GM18517 (cell line): Measurements from ENCODE around the gene HAPSTR1.
A peak's percentile ranks its signal among the peaks of the same experiment; 100 is the strongest.
"Not testable (repeated sequence)": the region's sequence is repeated elsewhere in the genome, so short reads cannot be mapped to it uniquely, and the experiment has no call there.

Experiments
- ATAC-seq: cut with Tn5 transposase; IDR thresholded peaks from one replicate; pipeline ENCODE4 v1.9.1; 2021; ENCODE audit warnings: mild to moderate bottlenecking, moderate library complexity; ENCODE audit not compliant: unreplicated experiment

The HAPSTR1 gene

DNA sequence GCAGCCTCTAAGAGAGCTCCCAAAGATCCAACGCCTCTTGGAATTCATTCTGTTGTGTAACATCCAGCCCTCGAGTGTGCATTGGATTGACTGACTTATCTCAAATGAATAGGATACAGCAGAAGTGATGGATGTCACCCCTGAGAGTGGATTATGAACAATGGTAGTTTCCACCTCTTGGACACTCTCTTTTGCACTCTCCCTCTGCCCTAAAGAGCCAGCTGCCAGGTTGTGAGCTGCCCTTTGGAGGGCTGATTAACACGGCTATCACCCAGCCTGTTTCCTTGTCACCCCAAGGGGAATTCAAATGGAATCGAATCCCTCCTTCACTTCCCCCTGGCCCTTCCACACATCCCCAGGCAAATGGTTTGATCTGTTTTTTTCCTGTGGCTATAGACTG, 21.2 kb upstream of the HAPSTR1 start:
- ATAC-seq = no peak

DNA sequence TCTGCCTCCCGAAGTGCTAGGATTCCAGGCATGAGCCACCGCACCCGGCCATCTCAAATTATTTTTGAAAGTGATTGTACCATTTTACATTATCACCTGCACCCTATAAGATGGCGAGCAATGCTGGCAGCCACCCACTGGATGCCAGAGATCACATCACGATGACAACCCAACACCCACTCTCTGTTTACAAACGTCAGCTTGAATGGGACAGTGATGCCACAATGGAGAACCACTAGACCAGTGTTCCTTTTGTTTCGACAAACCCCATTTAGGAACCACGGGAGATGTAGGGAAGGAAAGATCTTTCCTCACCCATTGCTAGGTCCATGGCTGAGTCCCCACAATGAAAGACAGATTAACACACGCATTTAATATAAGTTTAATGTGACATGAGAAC, 20.1 kb upstream of the HAPSTR1 start:
- ATAC-seq = no peak

DNA sequence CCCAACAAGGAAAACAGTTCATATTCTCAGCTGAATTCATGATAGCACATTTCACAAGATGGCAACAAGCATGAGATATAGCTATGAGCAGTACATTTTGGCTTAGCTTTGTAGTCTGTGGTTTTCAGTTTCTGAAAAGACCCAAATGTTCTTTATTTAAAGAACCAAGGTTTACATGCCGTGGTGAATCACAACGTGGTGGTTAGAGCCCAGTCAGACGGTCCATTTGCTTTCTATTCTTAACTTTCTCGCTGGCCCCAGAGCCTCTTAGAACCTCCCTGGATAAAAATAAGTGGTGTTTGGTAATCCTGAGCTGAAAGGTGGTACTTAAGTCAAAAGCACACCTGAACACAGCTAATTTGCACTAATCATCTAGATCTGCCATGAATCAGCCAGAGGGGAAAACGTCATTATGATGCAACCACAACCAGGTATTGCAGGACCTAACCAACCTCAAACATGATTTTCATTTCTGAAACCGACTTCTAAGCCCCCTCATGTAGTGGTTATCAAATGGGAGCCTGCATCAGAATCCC, 18.6 kb upstream of the HAPSTR1 start:
- peak; percentile 77 for ATAC-seq

DNA sequence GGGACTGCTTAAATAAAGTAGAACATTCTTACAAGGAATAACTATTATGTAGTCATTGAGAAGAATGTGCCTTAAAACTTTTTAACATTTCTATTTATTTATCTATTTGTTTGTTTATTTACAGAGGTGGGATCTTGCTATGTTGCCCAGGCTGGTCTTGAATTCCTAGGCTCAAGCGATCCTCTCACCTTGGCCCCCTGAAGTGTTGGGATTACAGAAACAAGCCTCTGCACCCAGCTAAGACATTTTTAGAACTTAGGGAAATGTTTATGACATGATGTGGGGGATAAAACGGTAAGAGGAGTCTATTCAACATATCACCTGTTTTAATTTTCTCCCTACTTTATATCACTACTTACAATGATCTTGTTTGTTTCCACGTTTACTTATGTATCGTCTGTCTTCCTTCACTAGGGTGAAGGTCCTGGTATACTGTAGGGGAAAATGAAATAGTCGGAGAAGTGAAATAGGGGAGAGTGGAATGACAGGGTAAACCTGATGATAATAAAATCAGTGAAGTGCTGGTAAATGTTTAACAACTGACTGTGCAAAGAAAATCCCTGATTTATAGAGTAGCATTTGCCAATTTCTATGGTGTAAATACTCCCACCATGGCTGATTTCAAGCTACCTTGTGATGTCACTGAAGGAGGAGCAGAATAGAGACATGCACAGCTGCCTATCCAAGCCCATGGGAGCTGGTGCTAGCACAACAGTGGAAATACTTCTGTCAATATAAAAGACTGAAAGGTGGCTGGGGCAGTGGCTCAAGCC, 16.0 kb upstream of the HAPSTR1 start:
- ATAC-seq = no peak

DNA sequence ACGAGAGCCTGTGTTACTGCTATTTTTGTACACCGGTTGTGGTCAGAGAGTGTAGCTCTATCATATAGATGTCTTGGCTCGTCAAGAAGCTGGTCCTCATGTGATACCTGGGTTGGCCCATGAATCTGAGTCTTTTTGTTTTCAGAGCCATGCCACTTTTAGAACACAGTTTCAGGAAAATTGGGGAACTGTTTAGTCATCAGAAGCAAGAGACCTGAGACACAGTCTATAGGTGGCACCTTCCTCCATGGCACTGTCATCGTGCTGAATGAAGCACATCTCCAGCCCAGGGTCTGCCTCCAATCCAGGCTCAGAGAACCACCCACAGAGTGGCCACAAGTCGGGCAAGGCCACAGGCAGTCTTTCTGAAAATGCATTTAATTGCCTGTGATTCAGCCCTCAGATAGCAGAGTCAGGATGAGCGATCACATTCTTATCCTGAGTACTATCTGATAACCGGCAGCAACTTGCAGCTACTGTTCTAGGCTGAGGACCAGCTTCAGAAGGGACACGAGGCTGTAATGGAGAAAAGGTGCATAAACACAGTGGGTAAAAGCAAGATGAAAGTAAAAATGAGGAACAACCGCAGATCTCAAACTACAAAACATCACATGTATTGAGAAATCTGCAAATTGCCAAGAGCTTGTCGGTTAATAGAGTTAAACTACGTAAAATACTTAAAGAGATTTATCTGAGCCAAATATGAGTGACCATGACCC, 14.2 kb upstream of the HAPSTR1 start:
- ATAC-seq = no peak

DNA sequence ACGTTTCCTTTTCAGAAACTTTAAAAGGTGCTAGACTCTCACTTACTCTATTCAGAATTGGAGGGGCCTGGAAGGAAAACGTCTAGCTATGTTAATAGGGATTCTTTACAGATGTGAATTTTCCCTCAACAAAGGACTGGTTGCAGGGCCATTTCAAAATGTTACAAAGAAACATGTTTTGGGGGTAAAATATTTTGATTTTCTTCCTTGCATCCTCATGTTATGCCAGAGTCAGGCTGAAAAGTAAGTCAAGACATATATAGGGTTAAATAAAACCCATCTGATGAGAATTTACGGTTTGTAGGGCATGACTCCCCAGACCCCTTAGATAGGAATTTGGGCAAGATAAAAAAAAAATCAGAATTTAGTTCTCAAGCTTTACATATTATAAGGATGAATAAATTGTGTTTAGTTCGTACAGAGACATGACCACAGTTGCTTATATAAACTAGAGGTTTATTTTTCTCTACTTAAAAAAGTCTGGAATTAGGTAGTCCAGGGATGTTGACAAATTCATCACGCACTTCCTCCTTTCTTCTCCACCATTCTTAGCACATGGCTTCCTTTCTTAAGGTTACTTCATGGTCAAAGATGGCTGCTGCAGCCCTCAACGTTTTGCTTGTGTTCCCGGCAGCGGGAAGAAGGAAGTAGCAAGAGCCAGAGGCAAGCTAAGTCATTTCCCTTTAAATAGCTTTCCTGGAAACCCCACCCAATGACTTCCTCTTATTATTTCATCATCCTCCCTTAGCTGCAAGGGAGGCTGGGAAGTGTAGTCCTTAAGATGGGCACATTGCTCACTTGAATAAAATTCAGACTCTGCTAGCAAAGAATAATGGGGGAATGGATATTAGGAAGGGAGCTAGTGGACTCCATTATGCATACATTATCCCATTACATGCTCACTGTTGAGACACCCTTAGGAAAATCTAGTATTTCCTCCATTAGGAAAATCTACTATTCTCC, 12.7 kb upstream of the HAPSTR1 start:
- ATAC-seq = peak; percentile 61

DNA sequence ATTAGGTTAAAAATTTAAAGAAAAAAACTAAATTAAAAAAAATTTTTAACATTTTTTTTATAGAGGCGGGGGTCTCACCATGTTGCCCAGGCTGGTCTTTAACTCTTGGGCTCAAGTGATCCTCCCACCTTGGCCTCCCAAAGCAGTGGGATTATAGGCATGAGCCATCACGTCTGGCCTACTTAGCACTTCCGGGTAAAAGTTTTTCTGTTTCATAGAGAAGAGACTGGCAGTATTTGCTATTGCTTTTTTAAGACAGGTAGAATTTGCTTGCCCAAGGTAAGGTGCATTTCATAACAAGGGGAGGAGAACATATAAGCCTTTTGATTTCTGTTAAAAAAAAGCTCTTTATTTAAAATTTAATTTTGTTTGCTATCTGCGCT, 12.0 kb upstream of the HAPSTR1 start:
- ATAC-seq = no peak

DNA sequence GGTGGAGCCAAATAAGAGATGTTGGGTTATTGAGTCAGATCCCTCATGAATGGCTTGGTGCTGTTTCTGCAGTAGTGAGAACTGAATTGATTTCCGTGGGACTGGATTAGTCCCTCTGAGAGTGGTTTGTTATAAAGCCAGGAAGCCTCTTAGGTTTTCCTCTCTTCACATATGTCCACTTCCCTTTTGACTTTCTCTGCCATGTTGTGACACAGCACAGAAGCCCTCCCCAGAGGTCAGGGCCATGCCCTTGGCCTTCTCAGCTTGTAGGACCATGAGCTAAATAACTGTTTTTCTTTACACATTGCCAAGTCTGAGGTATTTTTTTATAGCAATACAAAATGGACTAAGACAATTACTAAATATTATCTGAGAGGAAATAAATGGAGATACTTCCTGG, 10.3 kb upstream of the HAPSTR1 start:
- ATAC-seq = no peak

DNA sequence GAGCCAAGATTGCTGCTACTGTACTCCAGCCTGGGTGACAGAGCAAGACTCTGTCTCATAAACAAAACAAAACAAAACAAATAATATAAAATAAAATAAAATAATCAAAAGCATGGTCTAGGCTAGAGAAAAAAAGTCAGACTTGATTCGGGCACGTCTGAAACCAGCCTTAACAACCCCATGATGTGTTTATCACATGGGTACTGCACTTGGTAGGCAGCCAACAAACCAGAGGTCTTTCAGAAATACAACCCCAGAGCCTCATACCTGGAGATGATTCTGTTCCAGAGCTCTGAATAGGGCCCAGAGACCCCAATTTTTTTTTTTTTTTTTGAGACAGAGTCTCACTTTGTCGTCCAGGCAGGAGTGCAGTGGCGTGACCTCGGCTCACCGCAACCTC, 9.6 kb upstream of the HAPSTR1 start:
- no peak for ATAC-seq

DNA sequence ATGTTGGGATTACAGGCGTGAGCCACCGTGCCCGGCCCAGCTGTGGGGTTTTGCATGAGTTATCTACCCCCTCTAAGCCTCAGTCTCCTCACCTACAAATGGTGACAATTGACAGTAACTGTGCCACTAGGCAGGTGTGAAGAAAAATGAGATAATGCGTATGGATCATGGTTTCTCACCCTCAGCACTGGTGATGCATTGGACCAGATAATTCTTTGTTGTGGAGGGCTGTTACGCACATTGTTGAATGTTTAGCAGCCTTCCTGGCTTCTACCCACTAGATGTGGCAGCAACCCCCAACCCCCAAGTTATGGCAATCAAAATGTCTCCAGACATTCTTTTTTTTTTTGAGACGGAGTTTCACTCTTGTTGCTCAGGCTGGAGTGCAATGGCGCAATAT, 9.0 kb upstream of the HAPSTR1 start:
- no peak for ATAC-seq

DNA sequence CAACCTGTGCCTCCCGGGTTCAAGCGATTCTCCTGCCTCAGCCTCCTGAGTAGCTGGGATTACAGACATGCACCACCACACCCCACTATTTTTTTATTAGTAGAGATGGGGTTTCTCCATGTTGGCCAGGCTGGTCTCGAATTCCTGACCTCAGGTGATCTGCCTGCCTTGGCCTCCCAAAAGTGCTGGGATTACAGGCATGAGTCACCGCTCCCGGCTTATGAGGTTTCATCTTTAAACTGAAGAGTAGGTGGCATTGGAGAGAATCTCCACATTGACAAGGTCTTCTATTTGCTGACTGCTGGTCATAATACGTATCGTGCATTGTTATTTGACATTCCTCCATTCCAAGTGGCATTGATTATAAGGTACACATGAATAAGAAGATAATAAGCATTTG, 3.7 kb upstream of the HAPSTR1 start:
- ATAC-seq = not testable (repeated sequence)

DNA sequence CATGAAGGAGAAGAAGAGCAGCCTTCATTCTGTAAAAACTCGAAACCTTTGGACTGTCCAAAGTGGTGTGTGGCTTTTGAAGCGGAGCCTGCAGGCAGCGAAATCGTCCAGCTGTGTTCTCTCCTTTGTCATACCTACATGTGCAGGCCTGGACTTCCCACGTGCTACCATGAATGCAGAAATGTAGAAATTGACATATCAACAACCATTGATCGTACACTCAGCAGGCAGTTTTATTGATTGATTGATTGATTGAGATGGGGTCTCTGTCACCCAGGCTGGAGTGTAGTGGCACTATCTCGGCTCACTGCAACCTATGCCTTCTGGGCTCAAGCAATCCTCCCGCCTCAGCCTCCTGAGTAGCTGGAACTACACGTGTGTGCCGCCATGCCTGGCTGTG, 2.6 kb upstream of the HAPSTR1 start:
- ATAC-seq = no peak

DNA sequence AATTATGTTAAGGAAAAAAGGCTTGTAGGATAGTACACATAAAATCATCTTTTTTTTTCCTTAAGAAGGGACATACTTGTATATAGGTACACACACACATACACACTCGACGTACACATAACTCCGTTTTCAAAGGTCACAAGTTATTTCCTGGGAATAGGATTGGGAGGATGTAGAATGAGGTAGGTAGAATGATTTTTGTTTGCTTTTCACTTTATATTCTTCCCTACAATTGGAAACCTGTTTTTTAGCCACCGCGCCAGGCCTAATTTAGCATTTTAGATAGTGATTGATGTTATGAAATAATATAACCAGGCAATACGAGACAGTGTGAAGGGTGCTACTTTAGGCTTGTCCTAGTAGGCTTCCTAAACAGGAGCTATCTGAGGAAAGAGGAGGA, 1.8 kb upstream of the HAPSTR1 start:
- ATAC-seq = no peak

DNA sequence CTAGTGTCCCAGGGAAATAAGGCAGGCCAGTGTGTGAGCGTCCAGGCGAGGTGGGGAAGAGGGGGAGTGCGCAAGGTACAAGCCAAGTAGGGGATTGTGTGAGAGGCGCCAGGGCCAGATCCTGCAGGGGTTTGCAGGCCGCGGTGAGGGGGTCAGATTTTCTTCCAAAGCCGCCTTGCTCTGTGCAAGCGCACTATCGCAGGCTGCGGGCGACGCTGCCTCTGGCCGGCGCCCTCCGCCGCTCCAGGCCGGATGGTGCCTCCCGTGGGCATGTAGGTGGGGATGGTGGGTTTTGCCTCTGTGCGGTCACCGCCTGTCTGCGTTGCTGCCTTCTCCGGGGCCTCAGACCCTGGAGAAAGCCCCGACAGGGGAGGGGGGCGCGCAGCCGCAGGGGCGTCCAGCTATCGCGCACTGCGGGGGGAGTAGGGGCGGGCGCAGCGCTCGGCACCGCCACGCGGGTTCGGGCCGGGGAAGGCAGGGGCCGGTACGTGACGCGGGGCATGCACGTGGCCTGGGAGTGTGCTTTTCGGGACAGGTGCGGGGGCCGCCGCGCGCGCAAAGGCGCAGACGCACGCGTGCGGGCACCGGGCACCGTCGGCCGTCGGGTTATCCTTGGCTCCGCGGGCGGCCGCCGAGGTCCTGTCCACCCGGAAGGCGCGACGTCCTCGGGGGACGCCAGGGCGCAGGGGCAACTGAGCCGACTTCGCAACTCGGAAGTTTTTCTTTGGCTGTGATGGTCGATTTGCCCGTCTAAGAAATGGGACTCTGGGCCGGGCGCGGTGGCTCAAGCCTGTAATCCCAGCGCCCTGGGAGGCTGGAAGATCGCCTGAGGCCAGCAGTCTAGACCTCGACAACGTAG, 1.1 kb upstream of the HAPSTR1 start:
- no peak for ATAC-seq

DNA sequence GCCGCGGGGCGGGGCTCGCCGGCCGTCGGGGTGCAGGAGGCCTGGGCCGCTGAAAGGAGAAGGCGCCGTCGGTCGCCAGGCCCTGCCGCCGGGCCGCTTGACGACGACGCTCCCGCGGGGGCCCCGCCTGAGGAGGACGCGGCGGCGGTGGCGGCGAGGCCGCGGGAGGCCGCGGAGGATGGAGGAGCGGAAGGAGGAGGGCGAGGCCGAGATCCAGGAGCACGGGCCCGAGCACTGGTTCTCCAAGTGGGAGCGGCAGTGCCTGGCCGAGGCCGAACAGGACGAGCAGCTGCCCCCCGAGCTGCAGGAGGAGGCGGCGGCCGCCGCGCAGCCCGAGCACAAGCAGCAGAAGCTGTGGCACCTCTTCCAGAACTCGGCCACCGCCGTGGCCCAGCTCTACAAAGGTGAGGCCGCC, 430 bp downstream of the HAPSTR1 start:
- ATAC-seq = peak; percentile 24

DNA sequence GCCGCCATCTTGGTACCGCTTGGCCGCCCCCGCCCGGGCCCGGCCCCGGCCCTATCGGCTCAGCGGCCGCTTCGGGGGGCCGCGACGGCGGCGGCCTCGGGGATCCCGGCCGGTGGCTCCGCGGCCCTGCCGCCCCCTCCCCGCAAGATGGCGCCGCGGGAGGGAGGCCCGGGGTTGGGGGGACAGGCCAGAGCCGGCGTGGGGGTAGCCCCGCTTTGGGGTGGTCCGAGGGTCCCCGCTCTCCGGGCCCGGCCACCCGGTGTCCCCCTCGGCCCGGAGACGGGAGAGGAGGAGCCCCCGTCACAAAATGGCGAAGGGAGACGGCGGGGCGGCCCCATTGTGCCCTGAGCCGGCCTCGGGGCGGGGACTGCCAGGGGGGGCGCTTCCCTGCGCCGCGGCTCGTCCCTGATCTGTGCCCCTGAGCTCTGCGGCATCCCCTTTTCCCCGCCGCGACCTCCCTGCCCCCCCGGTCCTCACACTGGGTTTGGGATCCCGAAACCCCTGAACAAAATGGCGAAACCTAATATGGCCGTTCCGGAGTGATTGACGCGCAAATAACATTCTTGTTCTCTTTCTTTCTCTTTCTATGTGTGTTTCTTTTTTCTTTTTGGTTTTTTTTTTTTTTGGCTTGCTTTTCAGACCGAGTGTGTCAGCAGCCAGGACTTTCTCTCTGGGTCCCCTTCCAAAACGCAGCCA, 986 bp downstream of the HAPSTR1 start:
- peak; percentile 1 for ATAC-seq

DNA sequence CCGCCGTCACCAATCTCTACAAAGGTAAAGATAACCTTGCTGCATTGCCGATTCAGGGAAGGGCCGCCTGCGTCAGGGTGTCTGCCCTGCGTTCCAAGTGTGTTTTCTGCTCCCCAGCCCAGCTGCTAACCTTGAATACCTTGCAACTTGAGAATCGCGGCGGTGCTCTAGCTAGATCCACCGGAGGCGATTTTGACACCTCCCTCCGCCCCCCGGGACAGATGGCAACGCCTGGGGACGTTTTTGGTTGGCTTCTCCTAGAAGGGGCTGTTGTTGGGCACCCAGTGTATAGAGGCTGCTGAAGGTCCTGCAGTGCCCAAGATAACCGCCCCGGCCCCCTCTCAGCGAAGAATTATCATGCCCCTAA, 1.5 kb downstream of the HAPSTR1 start:
- no peak for ATAC-seq

DNA sequence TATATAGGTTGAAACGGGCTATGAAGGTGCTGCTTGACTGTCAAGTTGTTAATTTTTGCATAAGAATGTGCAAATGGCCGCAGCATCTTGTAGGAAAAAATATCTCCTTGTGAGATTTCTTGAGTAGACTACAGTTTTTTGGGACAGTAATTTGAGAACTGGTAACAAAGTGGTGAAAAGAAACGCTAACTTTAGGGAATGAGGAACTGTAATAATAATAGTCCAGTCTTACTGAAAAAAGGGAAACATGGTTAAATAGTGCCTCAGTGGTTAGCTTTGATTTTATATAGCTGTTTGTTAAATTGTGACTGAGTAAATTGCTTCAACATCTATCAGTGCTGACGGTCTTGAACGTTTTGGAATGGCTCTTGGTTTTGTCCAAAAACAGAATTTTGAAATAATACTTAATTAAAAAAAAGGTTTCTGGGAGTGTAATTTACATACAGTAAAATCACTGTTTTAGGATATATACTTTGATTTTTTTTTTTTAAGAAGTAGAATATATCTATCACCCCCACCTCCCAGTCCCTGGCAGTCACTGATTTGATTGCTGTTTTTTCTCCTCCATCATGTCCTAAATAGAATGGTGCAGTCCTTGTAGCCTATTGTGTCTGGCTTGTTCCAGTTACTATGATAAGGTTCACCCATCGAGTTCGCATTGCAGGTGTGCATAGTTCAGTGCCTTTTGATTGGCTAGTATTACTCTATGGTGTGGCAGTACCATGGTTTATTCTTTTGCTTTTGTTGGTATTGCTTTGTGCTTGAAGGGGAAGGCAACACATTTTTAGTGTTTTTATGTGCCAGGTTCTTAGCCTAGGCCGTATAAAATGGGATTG, 2.8 kb downstream of the HAPSTR1 start:
- no peak for ATAC-seq

DNA sequence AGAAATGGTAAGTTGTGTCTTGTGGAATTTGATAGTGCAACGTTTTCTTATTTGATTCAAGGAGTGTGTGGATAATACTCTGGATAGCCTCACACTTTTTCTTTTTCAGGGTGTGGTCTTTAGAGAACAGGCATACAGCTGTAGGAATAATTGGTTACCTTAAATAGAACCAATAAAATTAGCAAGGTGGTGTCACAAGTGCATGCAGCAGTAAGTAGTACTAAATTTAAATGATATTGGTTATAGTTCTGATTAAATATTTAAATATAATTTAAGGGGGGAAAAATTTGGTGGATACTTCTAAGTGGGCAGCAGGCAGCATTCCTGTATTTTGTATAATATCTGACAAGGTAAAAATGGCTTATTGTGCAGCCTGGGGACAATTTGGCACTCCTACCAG, 3.7 kb downstream of the HAPSTR1 start:
- ATAC-seq = no peak
